Muscle of leg (tissue), 11 donors: Measurements from ENCODE around the gene RNF112. TPM values are rescaled to one million over a fixed set of nuclear protein-coding genes. Genes with fewer than 3 reads are reported as not detected.
"Not testable (repeated sequence)": the region's sequence is repeated elsewhere in the genome, so short reads cannot be mapped to it uniquely, and the experiment has no call there.

Experiments used
- DNase-seq: peaks from one replicate; pipeline ENCODE4 v3.0.0; 2013
- H3K27ac ChIP-seq: one replicate; pipeline ENCODE4 v1.5.1; 2013; ENCODE audit warnings: mild to moderate bottlenecking, low read length, control low read depth
- H3K27me3 ChIP-seq: one replicate; pipeline ENCODE4 v1.6.1; 2013; ENCODE audit warnings: low read length; ENCODE audit not compliant: control insufficient read depth, insufficient read depth
- H3K36me3 ChIP-seq: one replicate; pipeline ENCODE4 v1.6.1; 2013; ENCODE audit warnings: low read length; ENCODE audit not compliant: control insufficient read depth, insufficient read depth
- H3K4me1 ChIP-seq: one replicate; pipeline ENCODE4 v1.6.1; 2013; ENCODE audit warnings: low read length; ENCODE audit not compliant: control insufficient read depth, insufficient read depth
- H3K4me3 ChIP-seq: one replicate; pipeline ENCODE4 v1.5.1; 2013; ENCODE audit warnings: low read length, control low read depth
- H3K9me3 ChIP-seq: replicated peaks from 2 replicates; pipeline ENCODE4 v1.6.1; 2013; ENCODE audit warnings: low read depth, low read length; ENCODE audit not compliant: control insufficient read depth
- WGBS: methylation state at CpG from one replicate; pipeline ENCODE4 v1.1.5; 2013; ENCODE audit warnings: missing lambda C conversion rate; ENCODE audit not compliant: insufficient coverage; 5-methylcytosine and 5-hydroxymethylcytosine counted together
- polyA plus RNA-seq, 8 donors: library from polyadenylated mRNA; unstranded; fragments of 120-200 nt; gene quantifications; one replicate each; pipeline versions ENCODE4 v1.2.1 to v1.2.3, GENCODE V29; 2013; ENCODE audit warnings: inconsistent platforms in 1 of 8, low replicate concordance in 1 of 8; ENCODE audit not compliant: insufficient read length in 8 of 8, insufficient read depth in 1 of 8
- total RNA-seq: library from RNA; stranded (reverse); fragments of 120-200 nt; gene quantifications from one replicate; pipeline ENCODE4 v1.2.4, GENCODE V29; 2013

Gene RNF112
- total and polyA plus RNA-seq, 9 donors: 2.8 to 5.4 (median 4.1) TPM

DNA sequence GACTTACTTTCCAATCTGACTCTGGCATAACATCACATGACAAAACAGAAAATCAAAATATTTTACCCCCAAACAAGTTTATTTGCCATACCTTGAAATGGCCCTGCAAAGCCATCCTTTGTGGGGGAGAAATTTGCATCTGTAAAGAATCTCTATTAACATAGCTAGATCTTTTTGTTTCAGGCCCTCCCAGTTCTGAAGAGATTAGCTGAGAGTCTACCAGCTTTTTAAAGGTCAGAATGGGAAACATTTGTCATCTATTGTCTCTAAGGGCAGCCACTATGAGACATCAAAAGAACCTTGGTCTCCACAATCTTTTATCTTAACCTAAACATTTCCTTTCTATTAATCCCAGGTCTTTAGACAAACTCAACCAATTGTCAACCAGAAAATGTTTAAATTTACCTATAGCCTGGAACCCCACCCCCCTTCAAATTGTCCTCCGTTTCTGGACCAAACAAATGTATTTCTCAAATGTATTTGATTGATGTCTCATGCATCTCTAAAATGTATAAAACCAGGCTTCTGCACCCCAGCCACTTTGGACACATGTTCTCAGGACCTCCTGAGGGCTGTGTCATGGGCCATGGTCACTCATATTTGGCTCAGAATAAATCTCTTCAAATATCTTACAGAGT lies 48.1 kb downstream of the RNF112 start:
- H3K4me1 ChIP-seq: peaks cover 31% of the 10 kb centered on the region
- H3K36me3 ChIP-seq, H3K27me3 ChIP-seq, H3K27ac ChIP-seq, H3K9me3 ChIP-seq, DNase-seq, H3K4me3 ChIP-seq: not testable (repeated sequence)
- no CpG with 5 or more reads among the region's 1 CpG for WGBS

DNA sequence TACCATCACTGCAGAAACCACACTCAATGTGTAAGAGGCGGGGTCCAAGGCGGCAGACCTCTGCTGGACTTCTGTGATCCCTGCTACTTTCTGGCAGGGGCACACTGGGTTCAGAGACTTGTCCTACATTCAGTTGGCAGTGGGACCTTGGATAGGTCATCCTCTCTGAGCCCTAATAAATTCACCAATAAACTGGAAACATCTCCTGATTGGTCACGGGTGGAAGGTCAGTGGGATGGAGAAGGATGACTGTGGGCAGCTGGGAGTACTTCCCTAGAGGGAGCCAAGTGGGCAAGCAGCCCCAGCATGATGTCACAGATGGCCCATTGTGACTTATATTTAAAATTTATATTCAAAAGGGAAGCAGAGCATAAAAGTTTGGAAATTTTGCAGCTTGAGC lies 49.7 kb downstream of the RNF112 start:
- H3K36me3 ChIP-seq: no peaks in the 10 kb centered on the region
- H3K9me3 ChIP-seq: no peaks in the 10 kb centered on the region
- peak; percentile 68 for DNase-seq
- no CpG with 5 or more reads among the region's 3 CpGs for WGBS
- H3K27me3 ChIP-seq: no peaks in the 10 kb centered on the region
- peaks cover 36% of the 10 kb centered on the region for H3K4me1 ChIP-seq
- peak overlapping the region; percentile 57 for H3K27ac ChIP-seq
- no peak overlapping the region for H3K4me3 ChIP-seq

DNA sequence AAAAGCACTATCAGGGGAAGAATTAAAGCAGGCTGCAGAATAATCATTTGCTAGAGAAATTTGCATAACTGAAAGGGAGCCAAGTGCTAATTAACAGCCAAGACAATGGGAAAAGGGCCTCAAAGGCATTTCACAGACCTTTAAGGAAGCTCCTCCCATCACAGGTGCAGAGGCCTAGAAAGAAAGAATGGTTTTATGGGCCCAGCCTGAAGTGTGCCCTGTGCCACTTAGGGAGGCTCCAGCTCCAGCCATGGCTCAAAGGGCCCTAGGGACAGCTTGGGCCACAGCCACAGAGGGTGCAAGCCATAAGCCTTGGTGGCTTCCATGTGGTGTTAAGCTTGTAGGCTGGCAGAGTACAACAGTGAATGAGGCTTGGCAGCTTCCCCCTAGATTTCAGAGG lies 50.1 kb downstream of the RNF112 start:
- peak overlapping the region; percentile 57 for H3K27ac ChIP-seq
- no peaks in the 10 kb centered on the region for H3K9me3 ChIP-seq
- H3K4me1 ChIP-seq: peaks cover 36% of the 10 kb centered on the region
- no peaks in the 10 kb centered on the region for H3K27me3 ChIP-seq
- no peak for DNase-seq
- H3K4me3 ChIP-seq: no peak overlapping the region
- H3K36me3 ChIP-seq: no peaks in the 10 kb centered on the region

DNA sequence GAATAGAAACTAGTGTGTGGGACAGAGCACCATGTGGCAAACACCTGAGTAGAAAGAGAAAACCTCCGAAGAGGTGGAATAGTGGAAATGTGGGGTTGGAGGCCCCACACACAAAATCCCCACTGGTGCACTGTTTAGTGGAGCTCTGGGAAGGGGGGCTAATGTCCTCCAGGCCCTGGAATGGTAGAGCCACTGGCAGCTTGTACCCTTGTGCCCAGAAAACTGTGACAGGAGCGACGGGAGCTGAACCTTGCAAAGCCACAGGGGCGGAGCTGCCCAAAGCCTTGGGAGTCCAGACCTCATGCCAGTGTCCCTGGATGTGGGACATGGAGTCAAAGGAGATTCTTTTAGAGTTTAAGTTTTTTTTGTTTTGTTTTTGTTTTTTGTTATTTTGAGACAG lies 50.6 kb downstream of the RNF112 start:
- H3K4me3 ChIP-seq: no peak overlapping the region
- H3K27ac ChIP-seq: no peak overlapping the region
- H3K9me3 ChIP-seq: no peaks in the 10 kb centered on the region
- H3K27me3 ChIP-seq: no peaks in the 10 kb centered on the region
- no peaks in the 10 kb centered on the region for H3K36me3 ChIP-seq
- peaks cover 36% of the 10 kb centered on the region for H3K4me1 ChIP-seq
- DNase-seq: no peak
- 97% methylated on average over 3 of the region's 4 CpGs for WGBS

DNA sequence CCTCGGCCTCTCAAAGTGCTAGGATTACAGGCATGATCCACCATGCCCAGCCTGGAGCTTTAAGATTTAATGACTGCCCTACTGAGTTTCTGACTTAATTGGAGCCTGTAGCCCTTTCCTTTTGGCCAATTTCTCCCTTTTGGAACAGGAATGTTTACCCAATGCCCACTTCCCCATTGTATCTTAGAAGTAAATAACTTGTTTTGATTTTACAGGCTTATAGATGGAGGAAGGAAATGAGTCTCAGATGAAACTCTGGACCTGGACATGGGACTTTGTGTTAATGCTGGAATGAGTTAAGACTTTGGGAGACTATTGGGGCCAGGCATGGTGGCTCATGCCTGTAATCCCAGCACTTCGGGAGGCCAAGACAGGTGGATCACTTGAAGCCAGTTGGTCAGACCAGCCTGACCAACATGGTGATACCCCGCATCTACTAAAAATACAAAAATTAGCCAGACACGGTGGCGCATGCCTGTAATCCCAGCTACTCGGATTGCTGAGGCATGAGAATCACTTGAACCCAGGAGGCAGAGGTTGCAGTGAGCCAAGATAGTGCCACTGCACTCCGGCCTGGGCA lies 51.5 kb downstream of the RNF112 start:
- not testable (repeated sequence) for H3K4me3 ChIP-seq, H3K36me3 ChIP-seq, H3K27ac ChIP-seq, DNase-seq, H3K27me3 ChIP-seq, H3K9me3 ChIP-seq
- 88% methylated on average over 6 of the region's 7 CpGs for WGBS
- H3K4me1 ChIP-seq: peaks cover 36% of the 10 kb centered on the region

DNA sequence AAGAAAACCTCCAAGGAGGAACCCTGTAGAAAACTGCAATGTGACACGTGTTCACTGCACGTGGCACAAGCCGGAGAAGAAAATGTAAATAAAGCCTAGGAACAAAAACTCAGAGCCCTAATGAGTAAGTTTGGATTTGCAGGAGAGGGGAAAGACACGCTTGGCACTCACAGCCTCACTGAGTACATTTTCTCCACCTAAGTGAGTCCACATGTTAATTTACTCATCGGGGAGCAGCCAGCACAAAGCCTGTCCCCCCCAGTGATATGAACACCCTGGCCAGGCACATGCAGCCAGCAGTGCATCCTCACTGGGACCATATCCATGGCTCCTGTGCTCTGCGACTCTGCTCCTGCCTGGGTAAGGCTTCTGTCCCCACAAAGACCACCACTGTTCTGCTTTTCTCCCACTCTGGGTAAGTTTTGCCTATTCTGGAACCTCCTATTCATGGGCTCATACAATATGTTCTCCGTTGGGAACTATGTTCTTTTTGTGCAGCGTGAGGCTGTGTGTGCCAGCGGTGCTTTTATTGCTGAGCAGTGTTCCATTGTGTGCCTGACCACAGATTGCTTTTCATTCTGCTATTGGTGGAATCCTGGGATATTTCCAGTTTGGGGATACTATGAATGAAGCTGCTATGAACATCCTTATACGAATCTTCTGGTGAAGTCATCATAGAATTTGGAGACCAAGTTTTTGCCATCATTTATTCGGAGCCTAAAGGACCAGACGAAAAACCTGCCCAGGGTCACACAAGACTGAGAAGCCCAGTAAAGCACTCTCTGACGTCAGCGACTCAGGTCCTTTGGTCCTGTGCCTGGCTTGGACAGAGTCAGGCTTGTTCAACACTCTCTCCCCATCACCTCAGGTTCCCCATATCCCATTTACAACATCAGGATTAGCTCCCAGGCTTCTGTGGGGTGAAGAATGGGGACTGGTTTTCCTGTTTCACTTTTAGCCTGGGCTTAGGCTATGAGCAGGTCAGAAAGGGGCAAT lies 53.3 kb downstream of the RNF112 start:
- H3K9me3 ChIP-seq: no peaks in the 10 kb centered on the region
- H3K4me3 ChIP-seq: no peak overlapping the region
- H3K27ac ChIP-seq: no peak overlapping the region
- peak; percentile 81 for DNase-seq
- H3K4me1 ChIP-seq: peaks cover 36% of the 10 kb centered on the region
- no peaks in the 10 kb centered on the region for H3K27me3 ChIP-seq
- WGBS: 46% methylated on average over 8 of the region's 14 CpGs
- H3K36me3 ChIP-seq: no peaks in the 10 kb centered on the region

Other genes with a start within 250 kb of the RNF112 start
- gene EPN2, start 173.9 kb upstream of the RNF112 start, total RNA-seq: 19.7 TPM
- gene EPN2, start 173.9 kb upstream of the RNF112 start, polyA plus RNA-seq: 10 to 100 TPM; 18.2 to 36.4 (median 26.1) TPM
- 5.7 TPM for gene B9D1, start 48.5 kb upstream of the RNF112 start, total RNA-seq
- 1 to 10 TPM; 5.7 to 9.7 (median 7.2) TPM for gene B9D1, start 48.5 kb upstream of the RNF112 start, polyA plus RNA-seq
- gene MAPK7, start 32.7 kb upstream of the RNF112 start, total RNA-seq: 8.4 TPM
- 10 to 100 TPM; 17.9 to 28.4 (median 25.5) TPM for gene MAPK7, start 32.7 kb upstream of the RNF112 start, polyA plus RNA-seq
- gene MFAP4, start 24.0 kb upstream of the RNF112 start, total RNA-seq: 157 TPM
- 100 to 1,000 TPM; 162 to 328 (median 246) TPM for gene MFAP4, start 24.0 kb upstream of the RNF112 start, polyA plus RNA-seq
- gene SLC47A1, start 122.6 kb downstream of the RNF112 start, total RNA-seq: 0.71 TPM
- gene SLC47A1, start 122.6 kb downstream of the RNF112 start, polyA plus RNA-seq: 1 to 10 TPM in 6 of 8 donors, under 1 TPM in 2; 0.77 to 1.3 (median 1.1) TPM
- 39.4 TPM for gene ALDH3A2, start 237.5 kb downstream of the RNF112 start, total RNA-seq
- 10 to 100 TPM; 26.6 to 35.9 (median 32.5) TPM for gene ALDH3A2, start 237.5 kb downstream of the RNF112 start, polyA plus RNA-seq